Ishikawa (cell line): ENCODE measurements around the gene IMPDH2.
A peak's percentile ranks its signal among the peaks of the same experiment; 100 is the strongest.

Experiments used
- EGR1 ChIP-seq: IDR thresholded peaks from 2 replicates; pipeline ENCODE4 v1.6.1; 2012
- FOXM1 ChIP-seq: IDR thresholded peaks from 2 replicates; pipeline ENCODE4 v1.6.1; 2012; ENCODE audit warnings: low read depth, borderline replicate concordance
- NFIC ChIP-seq: IDR thresholded peaks from 2 replicates; pipeline ENCODE4 v1.6.1; 2012
- RAD21 ChIP-seq: IDR thresholded peaks from 2 replicates; pipeline ENCODE4 v1.6.1; 2012; ENCODE audit warnings: low read depth
- ZBTB7A ChIP-seq: IDR thresholded peaks from 2 replicates; pipeline ENCODE4 v1.6.1; 2012; ENCODE audit warnings: low read depth
- TF ChIP-seq, protein P1 (sequence below): IDR thresholded peaks from 2 replicates; pipeline ENCODE4 v1.6.1; 2012

DNA sequence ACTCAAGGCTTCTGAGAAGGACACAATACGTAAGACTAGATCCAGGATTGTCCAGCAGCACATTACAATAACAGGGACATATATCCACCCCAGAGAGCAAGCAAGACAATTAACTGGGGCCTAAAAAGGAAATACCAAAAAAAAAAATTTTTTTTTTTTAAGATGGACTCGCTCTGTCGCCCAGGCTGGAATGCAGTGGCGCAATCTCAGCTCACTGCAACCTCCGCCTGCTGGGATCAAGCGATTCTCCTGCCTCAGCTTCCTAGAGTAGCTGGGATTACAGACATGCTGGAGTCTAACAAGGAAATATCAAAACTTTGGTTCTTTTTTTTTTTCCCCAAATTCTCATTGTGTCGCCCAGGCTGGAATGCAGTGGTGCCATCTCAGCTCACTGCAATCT is 28.8 kb upstream of the IMPDH2 start:
- TF ChIP-seq EGR1 = no peak
- no peak for TF ChIP-seq NFIC
- TF ChIP-seq FOXM1 = no peak
- TF ChIP-seq, protein P1, sequence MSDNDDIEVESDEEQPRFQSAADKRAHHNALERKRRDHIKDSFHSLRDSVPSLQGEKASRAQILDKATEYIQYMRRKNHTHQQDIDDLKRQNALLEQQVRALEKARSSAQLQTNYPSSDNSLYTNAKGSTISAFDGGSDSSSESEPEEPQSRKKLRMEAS = 0 out of 2 replicates have a peak, but pooled peaks have one; percentile 13
- TF ChIP-seq RAD21 = no peak
- no peak for TF ChIP-seq ZBTB7A
